Ascending aorta (tissue), 2 donors: ENCODE results near the gene LINC00632. TPM values are rescaled to one million over a fixed set of nuclear protein-coding genes. Genes with fewer than 3 reads are reported as not detected.

Experiments used
- DNase-seq, 2 donors: peaks; one replicate each; pipeline ENCODE4 v3.0.0-alpha.2; 2019; ENCODE audit warnings: low spot score in 2 of 2
- H3K27ac ChIP-seq, 2 donors: fragments of 200-600 bp; sonication (generic); one replicate each; pipeline ENCODE4 v1.5.1; 2016 to 2017; ENCODE audit warnings: mild to moderate bottlenecking in 1 of 2
- H3K27me3 ChIP-seq: fragments of 200-600 bp; sonication (generic); one replicate; pipeline ENCODE4 v1.5.1; 2017
- H3K36me3 ChIP-seq, 2 donors: fragments of 200-600 bp; sonication (generic); one replicate each; pipeline ENCODE4 v1.5.1; 2016
- H3K4me1 ChIP-seq, 2 donors: fragments of 200-600 bp; sonication (generic); one replicate each; pipeline ENCODE4 v1.5.1; 2016 to 2017; ENCODE audit warnings: mild to moderate bottlenecking in 1 of 2
- H3K4me3 ChIP-seq, 2 donors: fragments of 200-600 bp; sonication (generic); one replicate each; pipeline ENCODE4 v1.5.1; 2016 to 2017; ENCODE audit warnings: mild to moderate bottlenecking in 1 of 2
- H3K9me3 ChIP-seq, 2 donors: fragments of 200-600 bp; sonication (generic); one replicate each; pipeline ENCODE4 v1.5.1; 2016
- intact Hi-C: fragments of 100-400 bp; cut with DNase I; formaldehyde crosslinking; loops from one replicate; pipeline ENCODE4 v1.15.1; 2023
- total RNA-seq: library from RNA; depleted of rRNA; stranded (reverse); fragments of >200 nt; gene quantifications from one replicate; pipeline ENCODE4 v1.1.0, GENCODE V29; 2016
- TF ChIP-seq, protein P1 (sequence below), 3 experiments: fragments of 200-600 bp in 2 of 3; fragments of 450-650 bp in 1 of 3; sonication (generic) in 2 of 3; IDR thresholded peaks; one replicate each; pipeline ENCODE4 v1.5.1; 2016 to 2019; ENCODE audit warnings: antibody characterized with exemption in 3 of 3, mild to moderate bottlenecking in 1 of 3, moderate library complexity in 1 of 3

Gene LINC00632
- total RNA-seq, 1 donor from 2014 or later, result 93.2 TPM

DNA sequence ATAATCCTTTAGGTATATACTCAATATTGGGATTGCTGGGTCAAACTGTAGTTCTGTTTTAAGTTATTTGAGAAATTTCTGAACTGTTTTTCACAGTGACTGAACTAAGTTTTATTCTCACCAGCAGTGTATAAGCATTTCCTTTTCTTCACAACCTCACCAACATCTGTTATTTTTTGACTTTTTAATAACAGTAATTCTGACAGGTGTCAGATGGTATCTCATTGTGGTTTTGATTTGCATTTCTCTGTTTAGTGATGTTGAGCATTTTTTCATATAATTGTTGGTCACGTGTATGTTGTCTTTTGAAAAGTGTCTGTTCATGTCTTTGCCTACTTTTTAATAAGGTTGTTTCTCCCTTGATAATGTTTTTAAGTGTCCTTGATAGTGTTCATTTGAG, 112.6 kb downstream of the LINC00632 start:
- TF ChIP-seq, protein P1, sequence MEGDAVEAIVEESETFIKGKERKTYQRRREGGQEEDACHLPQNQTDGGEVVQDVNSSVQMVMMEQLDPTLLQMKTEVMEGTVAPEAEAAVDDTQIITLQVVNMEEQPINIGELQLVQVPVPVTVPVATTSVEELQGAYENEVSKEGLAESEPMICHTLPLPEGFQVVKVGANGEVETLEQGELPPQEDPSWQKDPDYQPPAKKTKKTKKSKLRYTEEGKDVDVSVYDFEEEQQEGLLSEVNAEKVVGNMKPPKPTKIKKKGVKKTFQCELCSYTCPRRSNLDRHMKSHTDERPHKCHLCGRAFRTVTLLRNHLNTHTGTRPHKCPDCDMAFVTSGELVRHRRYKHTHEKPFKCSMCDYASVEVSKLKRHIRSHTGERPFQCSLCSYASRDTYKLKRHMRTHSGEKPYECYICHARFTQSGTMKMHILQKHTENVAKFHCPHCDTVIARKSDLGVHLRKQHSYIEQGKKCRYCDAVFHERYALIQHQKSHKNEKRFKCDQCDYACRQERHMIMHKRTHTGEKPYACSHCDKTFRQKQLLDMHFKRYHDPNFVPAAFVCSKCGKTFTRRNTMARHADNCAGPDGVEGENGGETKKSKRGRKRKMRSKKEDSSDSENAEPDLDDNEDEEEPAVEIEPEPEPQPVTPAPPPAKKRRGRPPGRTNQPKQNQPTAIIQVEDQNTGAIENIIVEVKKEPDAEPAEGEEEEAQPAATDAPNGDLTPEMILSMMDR (IDR thresholded peaks at IDR 0.05), result no peak
- no peak overlapping the region for H3K4me3 ChIP-seq
- intact Hi-C loops, result no loop called here
- DNase-seq, result no peak
- H3K27ac ChIP-seq, result no peak overlapping the region
- H3K36me3 ChIP-seq, result no peaks in the 10 kb centered on the region
- H3K4me1 ChIP-seq, result no peaks in the 10 kb centered on the region
- no peaks in the 10 kb centered on the region for H3K27me3 ChIP-seq
- H3K9me3 ChIP-seq, result no peaks in the 10 kb centered on the region

DNA sequence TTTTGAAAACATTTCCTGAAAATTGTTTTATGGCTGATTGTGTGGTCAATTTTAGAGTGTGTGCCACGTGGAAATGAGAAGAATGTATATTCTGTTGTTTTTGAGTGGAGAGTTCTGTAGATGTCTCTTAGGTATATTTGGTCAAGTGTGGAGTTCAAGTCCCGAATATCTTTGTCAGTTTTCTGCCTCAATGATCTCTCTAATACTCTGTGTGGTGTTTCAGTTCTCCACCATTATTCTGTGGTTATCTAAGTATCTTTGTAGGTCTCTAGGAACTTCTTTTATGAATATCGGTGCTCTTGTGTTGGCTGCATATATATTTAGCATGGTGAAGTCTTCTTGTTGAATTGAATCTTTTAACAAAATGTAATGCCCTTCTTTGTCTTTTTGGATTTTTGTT, 113.3 kb downstream of the LINC00632 start:
- Histone ChIP-seq H3K27ac (no peak overlapping the region), H3K27me3 (no peaks in the 10 kb centered on the region), H3K4me1 (no peaks in the 10 kb centered on the region), H3K4me3 (no peak overlapping the region), H3K9me3 (no peaks in the 10 kb centered on the region), H3K36me3 (no peaks in the 10 kb centered on the region)
- TF ChIP-seq, protein P1 (IDR thresholded peaks at IDR 0.05), result no peak
- intact Hi-C loops, result no loop called here
- no peak for DNase-seq

- Histone ChIP-seq H3K36me3 (no peaks in the 10 kb centered on the region), H3K9me3 (no peaks in the 10 kb centered on the region), H3K4me1 (no peaks in the 10 kb centered on the region), H3K27ac (no peak overlapping the region), H3K27me3 (no peaks in the 10 kb centered on the region), H3K4me3 (no peak overlapping the region)
- intact Hi-C loops, result no loop called here
- TF ChIP-seq, protein P1 (IDR thresholded peaks at IDR 0.05), result no peak
- no peak for DNase-seq
These were observed 127.3 kb downstream of the LINC00632 start for GRCh38 chrX:140836874-140837273.

Other genes starting within 250 kb of the LINC00632 start
- gene SOX3, start 204.7 kb upstream of the LINC00632 start, total RNA-seq, result not detected